Measurements from ENCODE around the gene FAM78A. TPM values are rescaled to one million over a fixed set of nuclear protein-coding genes. Genes with fewer than 3 reads are reported as not detected.

FAM78A gene
- total and polyA plus RNA-seq, 2 of the 8 experiments (the other 6 are each of a cell fraction or from before 2014, with no cell fraction given) = 3.1 TPM

DNA sequence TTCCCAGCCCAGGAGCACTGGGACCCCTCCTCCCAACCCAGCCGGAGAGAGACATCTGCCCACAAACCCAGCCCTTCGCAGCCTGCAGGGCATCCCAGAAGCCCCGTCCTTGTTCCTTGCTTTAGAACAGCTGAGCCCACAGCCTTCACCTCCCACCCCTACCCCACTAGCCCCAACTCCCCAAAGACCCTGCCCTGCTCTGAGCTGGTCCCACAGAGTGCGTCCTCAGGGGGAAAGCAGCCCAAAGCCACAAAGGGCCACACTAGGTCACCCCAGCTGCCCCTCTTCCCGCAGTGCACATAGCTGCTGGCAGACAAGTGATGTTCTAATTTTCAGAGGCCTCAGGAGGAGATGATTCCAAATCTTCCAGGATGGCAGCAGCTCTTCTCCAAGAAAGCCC is 22.0 kb upstream of the FAM78A start:
- no peak overlapping the region for H4K8ac ChIP-seq (ENCODE audit: extremely low read depth, insufficient read depth, low read length)
- H2BK12ac ChIP-seq (ENCODE audit: low read depth, low read length) = no peak overlapping the region
- POLR2A ChIA-PET (ENCODE audit: partially characterized antibody) = interaction anchor here (0.6 to 1.1 kb wide), 2 partner anchors 138 to 186 kb away, joined by 3 to 5 read pairs; no protein-coding TSS in a partner anchor
- no peaks in the 10 kb centered on the region for H3K9me3 ChIP-seq (ENCODE audit: insufficient read depth in 2 of 2, low read depth in 1 of 2, low read length in 1 of 2)
- H3K14ac ChIP-seq (ENCODE audit: insufficient read length) = no peak overlapping the region
- H2BK120ac ChIP-seq (replicated peaks; ENCODE audit: low read depth, low read length) = no peak overlapping the region
- TF ChIP-seq BCL11A (IDR thresholded peaks at IDR 0.05; ENCODE audit: low read depth in 2 of 2, low read length in 2 of 2) (no peak), HDAC6 (IDR thresholded peaks at IDR 0.05; ENCODE audit: low read depth, low read length) (no peak), RAD21 (IDR thresholded peaks at IDR 0.05 in 1 of 2, conservative IDR thresholded peaks at IDR 0.05 in 1 of 2; ENCODE audit: low read depth in 2 of 2, low read length in 2 of 2) (no peak), SIN3A (conservative IDR thresholded peaks at IDR 0.05 in 1 of 2, IDR thresholded peaks at IDR 0.05 in 1 of 2; ENCODE audit: low read depth in 1 of 2, low read length in 2 of 2) (no peak), BACH1 (IDR thresholded peaks at IDR 0.05; ENCODE audit: low read length) (no peak), POU5F1 (IDR thresholded peaks at IDR 0.05; ENCODE audit: low read depth, low read length) (no peak), CBX5 (IDR thresholded peaks at IDR 0.05; ENCODE audit: low read depth, low read length) (no peak), JUND (IDR thresholded peaks at IDR 0.05; ENCODE audit: low read length) (no peak), RFX5 (IDR thresholded peaks at IDR 0.05; ENCODE audit: borderline replicate concordance, low read depth, low read length) (no peak), JUN (IDR thresholded peaks at IDR 0.05; ENCODE audit: low read depth, low read length) (no peak)
- TF ChIP-seq, protein P1, sequence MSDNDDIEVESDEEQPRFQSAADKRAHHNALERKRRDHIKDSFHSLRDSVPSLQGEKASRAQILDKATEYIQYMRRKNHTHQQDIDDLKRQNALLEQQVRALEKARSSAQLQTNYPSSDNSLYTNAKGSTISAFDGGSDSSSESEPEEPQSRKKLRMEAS (IDR thresholded peaks at IDR 0.05) = no peak
- no peak overlapping the region for H2AK5ac ChIP-seq (ENCODE audit: low read depth, low read length)
- no peaks in the 10 kb centered on the region for H3K27me3 ChIP-seq (replicated peaks in 1 of 4; ENCODE audit: control insufficient read depth in 3 of 4, extremely low read depth in 1 of 4, insufficient read depth in 3 of 4, low read length in 3 of 4)
- no peak overlapping the region for H3K9ac ChIP-seq (replicated peaks in 1 of 4; ENCODE audit: extremely low read depth in 1 of 4, low read depth in 3 of 4, low read length in 3 of 4)
- no peak overlapping the region for H3K23ac ChIP-seq (ENCODE audit: insufficient read length)
- peaks cover 0 to 5% (median 3%) of the 10 kb centered on the region in 4 experiments; a peak in 2 of 7 replicates for H3K4me1 ChIP-seq (replicated peaks in 1 of 4; ENCODE audit: control insufficient read depth in 3 of 4, insufficient read depth in 4 of 4, low read length in 3 of 4)
- H2BK20ac ChIP-seq (ENCODE audit: low read length) = no peak overlapping the region
- H3K79me2 ChIP-seq (ENCODE audit: control insufficient read depth in 1 of 2, insufficient read depth in 2 of 2, low read length in 2 of 2) = no peaks in the 10 kb centered on the region
- H4K20me1 ChIP-seq (replicated peaks in 1 of 2; ENCODE audit: control insufficient read depth in 1 of 2, insufficient read depth in 2 of 2, low read length in 2 of 2) = no peaks in the 10 kb centered on the region
- WGBS, 2 experiments (ENCODE audit: extremely low coverage in 1 of 2, insufficient coverage in 1 of 2, insufficient read length in 1 of 2, insufficient replicate concordance in 2 of 2, low coverage in 1 of 2, low lambda C conversion rate in 2 of 2, missing lambda C conversion rate in 1 of 2) = 88% methylated on average over 3 of the region's 5 CpGs; no CpG with 5 or more reads in 1 of the 2 experiments
- no peak overlapping the region for H4K5ac ChIP-seq (ENCODE audit: insufficient read length, low read depth, low read length)
- no peak overlapping the region for H3K56ac ChIP-seq (replicated peaks; ENCODE audit: insufficient read length, low read depth, low read length)
- FAIRE-seq (no peak), DNase-seq (ENCODE audit: low read depth in 1 of 2, low spot score in 2 of 2) (no peak)
- H3K4me3 ChIP-seq (ENCODE audit: extremely low read depth in 1 of 4, insufficient read depth in 2 of 4, low read depth in 3 of 4, low read length in 4 of 4) = no peak overlapping the region
- H3K4me2 ChIP-seq (ENCODE audit: insufficient read depth in 1 of 2, low read depth in 2 of 2, low read length in 2 of 2) = no peak overlapping the region
- no peak overlapping the region for H2BK5ac ChIP-seq (ENCODE audit: low read depth, low read length)
- no peak overlapping the region for H3K4ac ChIP-seq (replicated peaks; ENCODE audit: insufficient read length, low read depth, low read length)
- no peaks in the 10 kb centered on the region for H3K36me3 ChIP-seq (ENCODE audit: control insufficient read depth in 2 of 4, insufficient read depth in 4 of 4, low read length in 3 of 4)
- H2BK15ac ChIP-seq (ENCODE audit: low read length) = no peak overlapping the region
- no peak overlapping the region for H3K27ac ChIP-seq (ENCODE audit: low read depth, low read length)
- H4K91ac ChIP-seq (replicated peaks; ENCODE audit: insufficient read length, low read length) = no peak overlapping the region
- no peak overlapping the region for H2AFZ ChIP-seq (ENCODE audit: low read length)
- H3K18ac ChIP-seq (ENCODE audit: extremely low read depth, low read length) = no peak overlapping the region
- no peaks in the 10 kb centered on the region for H3K79me1 ChIP-seq (ENCODE audit: low read depth, low read length)
- CTCF ChIA-PET (ENCODE audit: partially characterized antibody) = interaction anchor here (0.8 to 2.4 kb wide), 7 partner anchors 9 to 242 kb away, joined by 3 to 8 read pairs (median 3); partner anchors contain the start of gene PLPP7
- no peaks in the 10 kb centered on the region for H3K23me2 ChIP-seq (ENCODE audit: low read depth, low read length)

Data from H1 (cell line).